ENCODE results near the gene SYT17.

DNA sequence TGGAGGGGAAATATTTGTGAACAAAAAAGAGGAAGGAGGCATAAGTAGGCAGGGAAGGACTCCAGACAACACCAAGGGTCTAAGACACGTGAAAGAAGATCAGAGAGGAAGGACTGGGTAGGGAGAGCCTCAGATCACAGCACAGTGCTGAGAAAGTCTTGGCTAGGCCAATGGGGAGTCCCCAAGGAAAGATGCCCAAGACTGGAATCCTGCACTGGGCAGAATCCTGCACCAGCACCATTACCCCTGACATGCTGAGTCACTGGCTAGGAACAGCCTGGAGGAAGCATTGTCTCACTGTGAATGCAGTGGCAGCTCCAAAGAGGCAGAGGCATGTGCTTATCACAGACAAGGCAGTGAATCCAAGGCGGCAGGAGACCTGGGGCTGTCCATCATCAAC, 136.7 kb downstream of the SYT17 start:
- no peak for TF ChIP-seq CTCF (IDR thresholded peaks at IDR 0.05; ENCODE audit: low read length)
- no peak for TF ChIP-seq EZH2 (IDR thresholded peaks at IDR 0.05; ENCODE audit: borderline replicate concordance, low read length)

All from OCI-LY1 (cell line).